Measurements from ENCODE around the gene NKPD1.

DNA sequence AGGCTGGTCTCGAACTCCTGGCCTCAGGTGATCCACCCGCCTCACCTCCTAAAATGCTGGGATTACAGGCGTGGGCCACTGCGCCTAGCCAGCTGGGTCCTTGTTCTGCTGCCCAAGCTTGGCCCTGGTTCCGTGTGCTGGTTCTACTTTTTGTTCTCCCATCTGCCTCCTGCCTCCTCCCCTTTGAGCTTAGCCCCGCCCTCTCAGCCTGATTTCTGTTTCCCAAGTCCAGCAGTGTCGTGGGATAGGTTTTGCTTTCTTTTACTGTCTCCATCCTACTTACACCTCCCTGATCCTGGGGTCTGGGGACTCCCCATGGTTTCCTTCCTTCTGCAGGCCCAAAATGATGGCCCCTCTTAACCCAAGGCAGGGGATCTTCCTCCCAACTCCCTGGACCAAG, 20.2 kb upstream of the NKPD1 start:
- no peak for TF ChIP-seq POLR2A (IDR thresholded peaks at IDR 0.05)
- TF ChIP-seq, protein P1, sequence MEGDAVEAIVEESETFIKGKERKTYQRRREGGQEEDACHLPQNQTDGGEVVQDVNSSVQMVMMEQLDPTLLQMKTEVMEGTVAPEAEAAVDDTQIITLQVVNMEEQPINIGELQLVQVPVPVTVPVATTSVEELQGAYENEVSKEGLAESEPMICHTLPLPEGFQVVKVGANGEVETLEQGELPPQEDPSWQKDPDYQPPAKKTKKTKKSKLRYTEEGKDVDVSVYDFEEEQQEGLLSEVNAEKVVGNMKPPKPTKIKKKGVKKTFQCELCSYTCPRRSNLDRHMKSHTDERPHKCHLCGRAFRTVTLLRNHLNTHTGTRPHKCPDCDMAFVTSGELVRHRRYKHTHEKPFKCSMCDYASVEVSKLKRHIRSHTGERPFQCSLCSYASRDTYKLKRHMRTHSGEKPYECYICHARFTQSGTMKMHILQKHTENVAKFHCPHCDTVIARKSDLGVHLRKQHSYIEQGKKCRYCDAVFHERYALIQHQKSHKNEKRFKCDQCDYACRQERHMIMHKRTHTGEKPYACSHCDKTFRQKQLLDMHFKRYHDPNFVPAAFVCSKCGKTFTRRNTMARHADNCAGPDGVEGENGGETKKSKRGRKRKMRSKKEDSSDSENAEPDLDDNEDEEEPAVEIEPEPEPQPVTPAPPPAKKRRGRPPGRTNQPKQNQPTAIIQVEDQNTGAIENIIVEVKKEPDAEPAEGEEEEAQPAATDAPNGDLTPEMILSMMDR (IDR thresholded peaks at IDR 0.05) = no peak

Data from Peyer's patch (tissue), 4 donors.